HepG2 (cell line): ENCODE measurements around the gene BBOF1. TPM values are rescaled to one million over a fixed set of nuclear protein-coding genes. Genes with fewer than 3 reads are reported as not detected.

Source experiments
- ARNT ChIP-seq: fragments of 450-650 bp; IDR thresholded peaks from 2 replicates; pipeline ENCODE4 v1.6.1; 2017
- BORCS8-MEF2B ChIP-seq: sonication (generic); formaldehyde crosslinking; IDR thresholded peaks from 2 replicates; pipeline ENCODE4 v1.8.0; 2022; ENCODE audit warnings: mild to moderate bottlenecking, missing genetic modification reagents
- FOSL2 ChIP-seq: sonication (generic); formaldehyde crosslinking; IDR thresholded peaks from 2 replicates; pipeline ENCODE4 v1.4.0; 2020; ENCODE audit warnings: missing genetic modification reagents
- KDM5A ChIP-seq: fragments of 200-600 bp; sonication (generic); IDR thresholded peaks from 2 replicates; pipeline ENCODE4 v1.7.0; 2018; ENCODE audit warnings: antibody characterized with exemption, mild to moderate bottlenecking, low read length, borderline replicate concordance
- KLF12 ChIP-seq: sonication (generic); formaldehyde crosslinking; IDR thresholded peaks from 2 replicates; pipeline ENCODE4 v1.4.0; 2020; ENCODE audit warnings: missing genetic modification reagents, borderline replicate concordance
- MLX ChIP-seq: IDR thresholded peaks from 2 replicates; pipeline ENCODE4 v1.6.1; 2016
- PCBP1 ChIP-seq: fragments of 200-400 bp; formaldehyde crosslinking; IDR thresholded peaks from 2 replicates; pipeline ENCODE4 v1.6.1; 2017; ENCODE audit warnings: mild to moderate bottlenecking, low read depth, low read length, borderline replicate concordance
- RBM22 ChIP-seq: fragments of 200-400 bp; formaldehyde crosslinking; optimal IDR thresholded peaks from 2 replicates; pipeline ENCODE3; 2017; ENCODE audit warnings: mild to moderate bottlenecking, low read length, moderate library complexity
- RFX5 ChIP-seq: IDR thresholded peaks from 2 replicates; pipeline ENCODE4 v1.6.1; 2011; ENCODE audit warnings: low read depth, low read length, improper control_type of control experiment
- SP4 ChIP-seq: sonication (generic); formaldehyde crosslinking; IDR thresholded peaks from 2 replicates; pipeline ENCODE4 v1.8.1; 2023; ENCODE audit warnings: mild to moderate bottlenecking, missing genetic modification reagents
- SP5 ChIP-seq: IDR thresholded peaks from 2 replicates; pipeline ENCODE4 v1.6.1; 2016; ENCODE audit warnings: low read depth, borderline replicate concordance
- SRSF4 ChIP-seq: fragments of 200-400 bp; formaldehyde crosslinking; IDR thresholded peaks from one replicate; pipeline ENCODE4 v1.6.1; 2018; ENCODE audit warnings: mild to moderate bottlenecking, low read depth, low read length, moderate library complexity; ENCODE audit not compliant: poor library complexity, severe bottlenecking
- TP53 ChIP-seq: sonication (generic); formaldehyde crosslinking; conservative IDR thresholded peaks from 2 replicates; pipeline ENCODE4 v1.4.0; 2020; ENCODE audit warnings: missing genetic modification reagents
- ZHX1 ChIP-seq: sonication (generic); formaldehyde crosslinking; IDR thresholded peaks from 2 replicates; pipeline ENCODE4 v1.8.1; 2022; ENCODE audit warnings: low read depth, mild to moderate bottlenecking, missing genetic modification reagents
- ZNF235 ChIP-seq: sonication (generic); formaldehyde crosslinking; IDR thresholded peaks from 2 replicates; pipeline ENCODE4 v1.8.1; 2023; ENCODE audit warnings: mild to moderate bottlenecking, missing genetic modification reagents, borderline replicate concordance
- ZNF296 ChIP-seq: sonication (generic); formaldehyde crosslinking; conservative IDR thresholded peaks from 2 replicates; pipeline ENCODE4 v1.5.0; 2020; ENCODE audit warnings: mild to moderate bottlenecking, missing genetic modification reagents
- ZNF343 ChIP-seq: sonication (generic); formaldehyde crosslinking; IDR thresholded peaks from 2 replicates; pipeline ENCODE4 v1.4.0; 2020; ENCODE audit warnings: mild to moderate bottlenecking, missing genetic modification reagents
- ZNF432 ChIP-seq: sonication (generic); formaldehyde crosslinking; IDR thresholded peaks from 2 replicates; pipeline ENCODE4 v1.5.0; 2020; ENCODE audit warnings: missing genetic modification reagents, mild to moderate bottlenecking, borderline replicate concordance
- ZNF792 ChIP-seq: IDR thresholded peaks from 2 replicates; pipeline ENCODE4 v1.6.1; 2016
- ZZZ3 ChIP-seq: sonication (generic); formaldehyde crosslinking; IDR thresholded peaks from 2 replicates; pipeline ENCODE4 v1.4.0; 2020; ENCODE audit warnings: missing genetic modification reagents, mild to moderate bottlenecking, borderline replicate concordance
- polyA plus RNA-seq, 8 experiments: library from polyadenylated mRNA; depleted of rRNA in 3 of 8; stranded (reverse) in 7 of 8; unstranded in 1 of 8; fragments of >200 nt; fragmentation: Illumina TruSeq in 4 of 8; extraction: Trizol in 4 of 8; gene quantifications; 2 replicates each; pipeline versions ENCODE4 v1.2.1 to v1.2.3, GENCODE V29; 2011 to 2016; ENCODE audit warnings: low read depth in 4 of 8, missing spikeins in 1 of 8, mixed read lengths in 1 of 8; ENCODE audit not compliant: insufficient read depth in 1 of 8
- total RNA-seq, 5 experiments: library from RNA; depleted of rRNA; stranded (reverse); fragments of >200 nt; fragmentation: Illumina TruSeq; extraction: Trizol; gene quantifications; 2 replicates each; pipeline ENCODE4 v1.2.3, GENCODE V29; 2016; ENCODE audit warnings: low read depth in 1 of 5

The BBOF1 gene
- total and polyA plus RNA-seq, 2 of the 13 experiments (the other 11 are each of a cell fraction or from before 2014, with no cell fraction given) = 1.6 to 2.3 TPM

- no peak for TF ChIP-seq MLX (CRISPR knock-in tag)
- TF ChIP-seq ZZZ3 (CRISPR knock-in tag) = no peak
- TF ChIP-seq FOSL2 (CRISPR knock-in tag) = no peak
- TF ChIP-seq ZHX1 (CRISPR knock-in tag) = peak; percentile 58; the same call in 1 of the 2 replicates
- no peak for TF ChIP-seq KDM5A
- TF ChIP-seq ZNF792 (CRISPR knock-in tag) = no peak
- no peak for TF ChIP-seq ARNT
- TF ChIP-seq PCBP1 = 0 out of 2 replicates have a peak, but pooled peaks have one; percentile 35
- TF ChIP-seq ZNF432 (CRISPR knock-in tag) = no peak
- TF ChIP-seq TP53 (CRISPR knock-in tag) = no peak
- TF ChIP-seq KLF12 (CRISPR knock-in tag) = peak; percentile 49; the same call in 1 of the 2 replicates
- TF ChIP-seq BORCS8-MEF2B = no peak; the same call in 1 of the 2 replicates
- no peak for TF ChIP-seq SRSF4
- TF ChIP-seq ZNF235 (CRISPR knock-in tag) = no peak
- TF ChIP-seq ZNF296 (CRISPR knock-in tag) = no peak
- TF ChIP-seq SP4 = peak; percentile 95
- no peak for TF ChIP-seq SP5 (CRISPR knock-in tag)
- TF ChIP-seq ZNF343 (CRISPR knock-in tag) = no peak
- no peak for TF ChIP-seq RBM22
- peak; percentile 86 for TF ChIP-seq RFX5
Observed at GRCh38 chr14:74084277-74085046, 65.3 kb downstream of the BBOF1 start, which contains the start of the genes ALDH6A1 and LIN52 (continued).
